ENCODE results near the gene IMMP2L.
"Not testable (repeated sequence)": the region's sequence is repeated elsewhere in the genome, so short reads cannot be mapped to it uniquely, and the experiment has no call there.

Gene IMMP2L

DNA sequence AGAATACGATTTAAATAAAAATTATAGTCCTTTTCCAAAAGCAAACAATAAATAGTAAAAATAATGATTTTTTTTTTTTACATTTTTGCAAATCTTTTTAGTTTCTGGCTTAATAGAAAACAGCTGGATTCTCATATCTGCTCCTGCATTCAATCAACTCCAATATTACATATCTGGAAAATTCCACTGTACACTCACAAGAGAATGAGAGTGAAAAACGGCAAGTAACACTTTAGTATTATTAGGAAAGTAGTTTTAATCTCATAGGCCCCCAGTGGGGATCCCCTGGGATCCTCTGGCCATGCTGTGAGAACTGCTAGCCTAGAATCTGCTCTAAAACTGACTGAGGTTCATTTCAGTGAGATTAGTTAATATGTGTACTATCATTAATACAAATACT, 599.9 kb downstream of the IMMP2L start:
- no peak for DNase-seq

DNA sequence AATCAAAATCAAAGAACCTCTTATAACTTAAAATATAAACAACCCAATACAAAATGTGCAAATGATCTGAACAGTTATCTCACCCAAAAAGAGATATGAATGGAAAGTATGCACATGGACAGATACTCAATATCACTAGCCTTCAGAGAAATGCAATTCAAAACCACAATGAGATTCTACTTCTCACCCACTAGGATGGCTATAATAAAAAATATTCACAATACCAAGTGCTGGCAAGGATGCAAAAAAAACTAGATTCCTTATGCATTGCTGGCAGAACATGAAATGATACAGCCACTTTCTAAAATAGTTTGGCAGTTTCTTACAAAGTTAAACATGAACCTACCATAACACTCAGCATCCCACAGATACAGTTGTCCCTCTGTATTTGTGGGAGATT, 601.5 kb downstream of the IMMP2L start:
- DNase-seq: no peak

DNA sequence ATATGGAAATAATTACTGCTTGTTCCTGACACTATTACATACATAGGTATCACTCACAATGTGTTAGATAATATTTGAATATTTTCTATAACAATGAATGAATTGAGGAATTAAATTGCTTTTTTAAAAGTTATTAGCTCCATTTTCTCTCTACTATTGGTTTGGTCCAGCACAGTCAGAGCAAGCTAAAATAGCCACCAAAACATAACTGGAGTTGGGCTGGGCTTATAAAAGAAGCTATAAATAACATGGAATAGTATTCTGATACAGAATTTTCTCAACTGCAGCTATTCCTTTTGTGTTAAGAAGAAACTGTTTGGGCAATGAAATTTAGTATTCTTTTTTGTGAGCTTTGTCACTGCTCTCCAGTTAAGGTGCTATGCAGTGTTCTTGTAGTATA, 614.0 kb downstream of the IMMP2L start:
- no peak for DNase-seq

DNA sequence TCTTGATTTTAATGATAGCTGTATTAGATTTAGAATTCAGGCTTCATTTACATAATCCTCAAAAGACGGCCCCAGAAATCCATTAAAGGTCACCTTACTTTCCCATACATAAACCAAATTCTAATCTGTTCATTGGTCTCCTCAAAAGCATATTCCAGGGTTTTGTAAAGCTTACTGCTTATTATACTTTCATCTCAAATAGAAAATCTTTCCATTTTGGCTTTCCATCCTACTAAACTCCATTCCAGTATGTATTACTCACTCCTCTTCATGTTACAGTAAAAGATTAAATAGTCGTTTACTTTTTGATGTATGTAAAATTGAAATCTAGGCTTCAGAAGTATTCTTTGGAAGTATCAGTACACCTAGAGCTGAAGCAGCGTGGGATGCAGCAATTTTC, 614.9 kb downstream of the IMMP2L start:
- no peak for DNase-seq

DNA sequence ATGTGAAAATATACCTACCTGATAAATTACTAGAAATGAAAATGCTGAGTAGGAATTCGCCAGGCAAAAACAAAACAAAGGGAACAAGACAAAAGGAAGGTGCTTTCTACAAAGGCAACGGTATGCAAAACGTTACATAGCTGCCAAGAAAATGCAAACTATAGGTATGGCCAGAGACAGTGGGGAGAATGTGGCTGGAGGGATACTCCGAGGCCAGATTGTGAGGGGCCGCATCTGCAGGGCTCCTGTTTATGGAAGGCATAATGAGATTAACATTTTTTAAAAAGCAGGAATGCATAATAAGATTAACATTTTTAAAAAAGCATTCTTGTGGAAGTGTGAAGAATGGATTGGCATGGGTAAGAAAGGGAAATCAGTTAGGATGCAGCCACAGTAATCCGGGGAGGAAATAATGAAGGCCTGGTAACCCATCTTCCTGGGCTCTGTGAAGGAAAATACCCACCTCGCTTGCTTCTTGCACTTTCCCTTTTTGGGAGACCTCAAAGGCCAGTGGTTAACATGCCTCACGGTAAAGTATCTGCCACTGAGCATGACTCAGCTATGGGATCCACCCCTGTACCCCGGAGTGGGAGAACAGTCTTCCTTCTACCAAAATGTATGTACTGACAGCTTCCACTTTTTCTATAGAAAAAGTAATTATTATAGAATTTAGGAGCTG, 617.2 kb downstream of the IMMP2L start:
- DNase-seq: no peak

DNA sequence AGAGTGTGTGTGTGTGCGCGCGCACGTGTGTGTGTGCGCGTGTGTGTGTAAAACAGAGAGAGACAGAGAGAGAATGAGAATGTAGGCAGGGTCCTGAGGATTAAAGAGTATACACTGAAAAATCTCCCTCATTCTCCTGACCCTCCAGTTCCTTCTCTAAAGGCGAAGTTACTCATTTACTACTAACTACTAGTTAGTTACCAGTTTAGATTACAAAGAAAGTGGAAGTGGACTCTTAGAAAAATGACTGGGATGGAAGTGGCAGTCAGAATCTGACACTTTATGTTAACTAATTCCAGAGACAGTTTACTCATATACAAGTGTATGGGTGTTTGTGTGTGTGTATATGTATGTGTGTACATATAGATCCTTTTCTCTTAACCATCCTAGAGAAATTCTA, 617.8 kb downstream of the IMMP2L start:
- DNase-seq: no peak

DNA sequence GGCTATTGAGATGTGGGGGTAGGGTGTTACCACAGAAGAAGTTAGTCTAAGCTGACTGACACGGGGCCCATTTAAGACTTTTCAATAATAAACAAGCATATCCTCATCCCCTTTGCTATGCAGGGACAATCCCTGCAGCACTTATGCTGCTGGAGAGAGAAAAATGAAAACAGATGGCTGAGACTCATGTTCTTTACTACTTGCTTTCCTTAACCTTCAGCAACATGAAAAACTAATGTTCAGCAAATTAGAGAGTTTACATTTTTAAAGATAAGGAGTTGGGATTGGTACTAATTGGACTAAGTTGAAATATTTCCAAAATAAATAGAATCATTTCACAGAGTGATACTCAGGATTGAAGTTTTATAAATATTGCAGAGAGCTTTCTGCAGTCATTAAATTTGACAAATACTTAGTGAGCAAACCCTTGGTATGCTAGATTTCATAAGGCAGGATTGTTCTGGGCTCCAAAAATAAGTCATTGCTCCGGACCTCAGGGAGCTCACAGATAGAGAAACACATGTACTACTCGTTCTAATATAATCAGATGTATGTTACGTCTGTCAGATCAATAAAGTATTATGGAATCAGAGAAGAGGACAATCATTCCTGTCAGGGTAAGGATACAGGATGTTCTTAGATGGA, 618.5 kb downstream of the IMMP2L start:
- DNase-seq: no peak

DNA sequence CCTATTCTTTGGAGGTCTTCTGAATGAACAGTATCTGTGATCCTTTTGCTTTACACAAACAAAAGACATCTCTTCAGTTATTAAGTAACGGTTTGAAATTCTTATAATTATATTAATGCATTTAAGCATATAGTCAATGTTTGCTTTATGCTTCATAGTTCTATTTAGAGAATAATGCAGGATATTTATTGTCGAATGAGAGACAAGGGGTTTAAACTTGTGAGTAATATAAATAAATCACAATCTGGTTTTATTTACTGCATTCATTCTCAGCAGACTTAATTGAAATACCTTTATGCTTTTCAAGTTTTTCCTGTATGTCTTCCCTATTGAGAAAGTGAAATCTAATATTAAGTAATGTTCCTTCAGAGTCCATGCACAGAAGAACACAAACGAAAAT, 620.9 kb downstream of the IMMP2L start:
- DNase-seq: no peak

DNA sequence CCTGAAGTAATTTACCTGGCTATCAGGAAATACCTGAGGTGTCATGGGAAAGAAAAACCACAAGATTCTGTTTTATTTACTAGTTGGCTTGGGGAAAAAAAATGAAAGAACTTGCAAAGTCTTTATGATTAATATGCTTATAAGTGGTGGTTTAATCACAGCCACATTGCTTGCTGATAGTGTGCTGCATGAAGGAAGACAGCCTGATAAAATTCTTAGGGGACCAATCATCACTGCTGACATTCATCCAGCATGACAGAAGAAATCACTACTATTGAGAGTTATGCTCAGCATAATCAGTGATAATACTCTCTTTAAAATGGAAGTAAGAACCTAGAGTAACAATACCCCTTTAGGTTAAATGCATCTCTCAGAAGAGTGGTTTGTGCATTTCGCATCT, 621.5 kb downstream of the IMMP2L start:
- no peak for DNase-seq

DNA sequence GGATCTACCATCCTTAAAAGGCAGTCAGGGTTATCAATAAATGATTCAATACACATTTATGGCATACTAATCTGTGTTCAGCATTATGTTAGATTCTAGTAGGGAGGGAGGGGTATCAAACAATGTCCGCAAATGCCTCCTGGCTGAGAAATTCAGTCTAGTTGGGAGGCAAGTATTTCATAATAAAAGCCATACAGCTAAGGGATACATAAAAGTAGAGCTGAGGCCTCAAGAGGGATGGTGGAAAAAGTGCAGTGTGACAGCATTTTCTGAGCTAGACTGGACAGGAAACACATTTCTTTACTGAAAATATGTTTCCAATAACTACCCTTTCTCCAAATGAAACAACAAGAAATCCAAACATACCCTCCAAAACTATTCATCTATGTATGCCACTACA, 624.1 kb downstream of the IMMP2L start:
- DNase-seq: no peak

DNA sequence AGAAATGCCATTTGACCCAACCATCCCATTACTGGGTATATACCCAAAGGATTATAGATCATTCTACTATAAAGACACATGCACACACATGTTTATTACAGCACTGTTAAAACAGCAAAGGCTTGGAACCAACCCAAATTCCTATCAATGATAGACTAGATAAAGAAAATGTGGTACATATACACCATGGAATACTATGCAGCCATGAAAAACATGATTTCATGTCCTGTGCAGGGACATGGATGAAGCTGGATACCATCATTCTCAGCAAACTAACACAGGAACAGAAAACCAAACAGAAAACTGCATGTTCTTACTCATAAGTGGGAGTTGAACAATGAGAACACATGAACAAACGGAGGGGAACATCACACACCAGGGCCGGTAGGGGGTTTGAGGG, 625.6 kb downstream of the IMMP2L start:
- DNase-seq: not testable (repeated sequence)

DNA sequence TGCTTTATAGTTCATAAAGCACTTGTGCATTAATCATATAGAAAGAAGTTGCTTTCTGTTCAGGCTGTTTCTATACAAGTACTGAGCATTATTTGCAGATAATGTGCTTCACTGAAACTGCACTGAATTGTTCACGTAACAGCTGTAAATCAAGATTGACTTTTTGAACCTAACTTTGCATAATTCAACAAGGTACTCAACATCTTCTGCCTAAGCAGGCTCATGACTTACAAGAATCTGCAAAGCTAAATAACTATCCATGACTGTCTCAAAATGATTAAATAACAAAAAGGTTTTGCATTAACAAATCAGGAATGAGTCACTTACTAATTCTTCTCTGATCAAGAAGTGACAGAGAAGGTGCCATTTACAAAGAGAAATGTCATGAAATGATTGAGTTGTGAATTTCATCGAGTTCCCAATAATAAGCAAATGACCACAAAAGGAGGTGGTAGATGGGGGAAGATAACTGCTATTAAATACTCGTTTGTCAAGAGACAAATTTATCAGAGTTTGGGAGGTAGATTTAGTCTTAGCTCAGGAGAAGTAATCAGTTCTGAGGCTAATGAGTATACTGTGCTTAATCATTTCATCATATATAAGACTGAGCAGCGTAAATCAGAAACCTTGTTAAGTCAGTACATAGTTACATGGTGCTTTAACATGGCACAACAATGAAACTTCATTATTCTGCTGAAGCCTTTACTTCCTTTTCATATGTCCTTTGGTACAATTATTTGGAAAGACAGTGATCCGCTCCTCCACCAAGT, 632.6 kb downstream of the IMMP2L start:
- no peak for DNase-seq

DNA sequence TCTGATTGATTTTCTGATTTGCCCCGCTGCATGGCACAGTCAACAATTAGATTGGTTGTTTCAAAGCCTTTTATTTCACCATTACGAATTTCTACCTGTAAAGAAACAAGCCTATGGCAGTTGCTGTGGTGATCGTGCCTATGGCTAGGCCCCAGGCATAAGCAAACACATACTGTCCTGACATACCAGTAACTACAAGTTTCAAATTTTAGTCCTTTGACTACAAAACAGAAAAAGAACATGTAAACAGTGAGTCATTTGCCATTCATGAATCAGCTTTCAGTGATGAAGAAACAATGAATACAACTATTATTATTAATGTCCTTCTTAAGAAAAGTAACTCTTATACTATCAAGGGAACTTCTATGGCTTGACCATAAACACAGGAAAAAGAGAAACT, 639.4 kb downstream of the IMMP2L start:
- DNase-seq: no peak

DNA sequence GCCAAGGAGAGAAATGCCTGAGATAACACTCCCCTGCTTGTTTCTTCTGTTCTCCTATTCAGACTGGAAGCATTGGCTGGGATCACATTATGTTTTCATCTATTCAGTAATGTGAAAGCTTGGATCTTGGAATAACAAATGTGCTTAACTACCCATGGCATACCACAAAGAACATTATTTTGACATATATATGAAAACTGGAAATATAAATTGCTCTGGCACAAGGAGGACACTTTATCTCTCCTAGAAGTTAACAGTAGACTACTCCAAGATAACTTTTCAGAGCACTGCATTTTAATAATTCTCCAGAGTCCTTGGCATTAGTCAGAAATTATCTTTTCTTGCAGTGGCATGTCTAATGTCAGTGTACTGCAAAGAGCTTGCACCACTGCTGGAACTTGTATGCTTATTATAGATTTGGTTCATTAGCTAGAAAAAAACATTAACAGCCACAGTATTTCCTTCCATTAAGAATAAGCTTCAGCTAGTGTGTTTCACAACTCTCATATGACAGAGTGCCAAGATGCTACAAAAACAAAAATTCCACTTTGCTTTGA, 640.6 kb downstream of the IMMP2L start:
- DNase-seq: no peak

DNA sequence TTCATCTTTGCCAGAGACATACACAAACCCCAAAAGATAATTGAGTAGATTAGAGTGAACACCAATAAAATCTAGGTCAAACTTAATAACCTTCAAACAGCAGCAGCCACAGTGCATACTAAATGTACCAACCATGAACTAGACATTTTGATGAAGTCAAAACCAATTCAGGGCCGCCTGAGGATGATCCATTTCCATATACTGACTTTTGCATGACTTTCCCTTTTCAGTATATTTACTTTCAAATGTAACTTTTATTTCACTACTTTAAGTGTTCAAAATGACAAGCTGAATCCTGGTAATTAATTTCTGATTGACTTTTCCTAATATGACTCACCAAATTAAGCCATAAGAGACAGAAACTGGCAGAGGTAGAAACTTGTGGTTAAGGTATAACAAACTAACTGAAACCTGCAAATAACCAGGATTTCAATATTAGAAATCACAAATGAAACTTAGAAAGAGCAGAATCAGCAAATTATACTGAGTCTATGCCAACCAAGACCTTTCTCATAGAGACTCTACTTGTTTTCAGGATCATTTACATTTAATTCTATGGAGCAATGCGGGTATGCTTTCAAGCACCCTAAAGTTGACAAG, 643.2 kb downstream of the IMMP2L start:
- no peak for DNase-seq

DNA sequence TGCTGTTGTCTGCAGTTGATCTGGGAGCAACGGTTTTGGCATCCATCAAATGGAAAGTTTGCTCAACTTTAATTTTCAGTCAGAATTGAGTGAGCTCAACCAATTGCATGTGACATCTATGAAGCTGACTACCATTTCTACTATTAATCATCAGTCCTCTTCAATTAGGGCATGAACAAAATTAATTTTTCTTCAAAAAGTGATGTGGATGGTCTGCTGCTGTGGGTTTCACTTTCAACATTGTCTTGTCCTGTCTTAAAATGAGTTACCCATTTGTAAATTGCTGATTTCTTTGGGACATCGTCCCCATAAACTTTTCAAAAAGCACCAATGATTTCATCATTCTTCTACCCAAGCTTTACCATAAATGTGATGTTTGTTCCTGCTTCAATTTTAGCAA, 648.0 kb downstream of the IMMP2L start:
- no peak for DNase-seq

DNA sequence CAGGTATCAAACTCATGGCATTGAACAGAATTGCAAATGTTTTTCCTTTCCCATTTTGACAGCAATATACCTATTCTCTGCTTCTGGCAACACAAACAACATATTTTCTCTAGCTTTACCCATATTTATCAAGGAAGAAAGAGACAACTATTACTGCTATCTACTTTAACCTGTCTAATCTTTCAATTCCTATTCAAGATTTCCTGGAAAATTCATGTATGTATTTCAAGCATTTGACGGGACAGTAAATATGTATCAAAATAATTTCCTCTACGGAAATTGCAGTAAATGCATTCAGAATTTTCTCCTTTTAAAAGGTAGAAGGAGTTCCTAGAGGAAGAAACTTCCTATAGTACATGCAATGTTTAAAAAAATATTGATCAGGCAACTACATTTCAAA, 650.7 kb downstream of the IMMP2L start:
- DNase-seq: no peak

DNA sequence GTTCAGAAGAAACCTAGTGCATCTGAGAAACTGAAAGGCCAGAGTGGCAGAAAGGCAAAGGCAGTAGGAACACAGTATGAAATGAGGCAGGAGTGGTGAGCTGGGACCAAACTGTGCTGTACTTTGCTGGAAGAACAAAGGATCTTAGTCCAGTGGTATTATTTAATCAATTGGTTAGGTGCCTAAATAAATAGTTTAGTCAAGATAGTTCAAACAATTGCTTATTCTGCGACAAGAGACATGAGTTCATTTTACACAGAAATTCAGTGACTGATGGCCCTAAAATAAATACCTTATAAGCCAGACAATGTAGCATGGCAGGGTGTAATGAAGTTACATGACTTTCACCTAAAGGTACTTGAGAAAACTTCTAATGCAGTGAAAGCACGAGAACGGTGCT, 653.2 kb downstream of the IMMP2L start:
- DNase-seq: no peak

DNA sequence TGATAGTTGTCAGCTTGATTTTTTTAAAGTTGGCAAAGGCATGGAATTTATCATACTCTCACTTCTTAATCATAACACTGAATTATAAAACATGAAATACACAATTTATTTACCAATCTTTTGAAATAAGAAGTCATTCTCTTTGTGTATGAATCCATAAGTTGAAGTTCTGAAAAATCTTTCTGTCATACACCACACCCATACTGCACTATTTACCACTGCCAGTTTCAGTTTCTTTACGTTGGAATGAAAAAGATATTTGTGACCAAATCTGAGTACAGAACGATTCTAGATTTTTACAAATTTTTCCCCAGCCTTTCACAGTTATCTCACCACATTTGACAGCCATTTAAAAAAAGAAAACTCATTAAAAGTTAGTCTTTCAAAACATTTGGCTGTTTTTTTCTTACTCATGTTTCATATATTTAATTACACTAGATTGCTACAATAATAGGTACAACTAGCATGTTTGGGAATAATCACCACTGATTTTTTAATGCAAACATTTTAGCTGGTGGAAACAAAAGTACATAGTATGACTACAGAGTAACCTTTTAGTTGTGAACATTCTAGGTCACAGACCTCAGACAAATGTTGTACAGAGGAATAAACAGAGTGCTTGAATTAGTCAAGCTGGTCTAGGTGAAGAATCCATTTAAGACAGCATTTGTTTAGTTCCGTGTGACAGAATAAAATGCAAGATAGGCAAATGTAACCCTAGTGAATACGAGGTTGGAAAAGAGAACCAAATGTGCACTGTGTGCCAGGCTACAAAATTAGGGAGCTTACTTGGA, 656.3 kb downstream of the IMMP2L start:
- no peak for DNase-seq

DNA sequence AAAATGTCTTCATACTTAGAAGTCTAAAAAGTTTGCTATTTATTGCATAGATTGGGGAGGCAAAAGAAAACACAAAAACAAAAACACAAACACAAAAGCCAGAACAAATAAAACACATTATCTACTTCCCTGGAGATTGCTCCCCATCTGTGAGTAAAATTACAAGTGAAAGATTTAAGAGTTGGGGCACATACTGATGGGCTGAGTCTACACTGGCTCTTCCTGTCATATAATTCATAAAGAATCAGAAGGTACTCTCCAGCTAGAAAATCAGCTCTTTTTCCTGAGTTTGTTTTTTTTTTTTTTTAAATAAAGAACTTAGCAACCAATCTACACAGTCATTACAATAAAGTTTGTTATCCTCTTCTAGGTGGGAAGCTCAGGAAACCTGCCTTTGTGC, 663.8 kb downstream of the IMMP2L start:
- no peak for DNase-seq

DNA sequence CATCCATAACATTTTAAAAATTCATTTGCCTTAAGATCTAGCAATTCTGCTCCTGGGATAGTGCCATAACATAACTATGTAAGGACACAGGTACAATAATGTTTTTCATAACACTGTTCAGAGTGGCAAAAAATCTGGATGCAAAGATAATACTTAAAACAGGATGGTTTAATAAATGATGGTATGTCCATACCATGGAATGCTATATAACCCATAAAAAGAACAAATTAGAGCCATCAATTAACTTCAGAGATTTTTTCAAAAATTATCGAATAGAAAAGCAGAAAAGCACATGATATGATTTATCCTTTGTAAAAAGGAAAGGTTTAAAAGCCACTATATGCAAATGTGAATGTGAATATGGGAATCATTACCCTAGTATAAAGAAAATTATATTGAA, 664.8 kb downstream of the IMMP2L start:
- DNase-seq: no peak

DNA sequence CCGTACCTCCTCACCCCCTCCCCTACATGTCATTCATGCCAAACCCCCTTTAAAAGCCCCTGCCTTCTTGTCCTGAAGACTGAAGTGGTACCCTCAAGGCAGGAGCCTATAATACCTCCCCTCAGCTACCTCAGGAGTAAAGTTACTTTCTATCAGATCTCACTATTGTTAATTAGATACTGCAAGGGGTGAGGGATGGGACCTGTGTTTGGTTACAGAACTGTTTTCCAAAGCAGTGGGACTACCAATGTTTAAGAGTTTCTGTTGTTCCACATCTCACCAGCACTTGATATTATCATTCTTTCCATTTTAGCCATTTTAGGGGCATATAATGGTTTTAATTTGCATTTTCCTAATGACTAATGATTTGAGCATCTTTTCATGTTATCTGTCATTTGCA, 668.2 kb downstream of the IMMP2L start:
- no peak for DNase-seq

DNA sequence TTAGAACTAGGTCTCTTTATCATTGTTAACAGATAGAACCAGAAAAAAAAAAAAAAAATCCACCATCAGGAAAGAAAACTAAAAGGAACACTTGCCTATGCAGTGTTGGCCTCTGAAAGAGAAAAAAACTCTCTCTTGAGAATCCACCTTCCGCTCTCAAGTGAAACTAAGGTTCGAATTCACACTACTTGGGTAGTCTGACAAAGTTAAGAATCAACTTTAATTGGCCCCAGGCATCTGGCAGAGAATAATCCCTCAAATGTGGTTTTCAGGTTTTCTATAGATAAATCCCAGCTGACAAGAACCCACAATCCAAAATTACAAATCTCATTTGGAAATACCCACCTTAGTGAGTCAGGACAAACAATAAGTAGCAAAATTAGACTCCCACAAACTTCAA, 671.1 kb downstream of the IMMP2L start:
- DNase-seq: no peak

Data from NCI-H2029 (cell line).